ENCODE data around the gene MUC3A. TPM values are rescaled to one million over a fixed set of nuclear protein-coding genes. Genes with fewer than 3 reads are reported as not detected.

The MUC3A gene
- polyA plus RNA-seq: not detected in 2 replicates

GRCh38 chr7:100949227-100949932 lies at the start of gene MUC3A:
MUC3A (plus strand) TSS chr7:100949534; CDS start chr7:100949625, 91 bp downstream.

GRCh38 chr7:100969066-100969615 lies 19.8 kb downstream of the MUC3A start, which contains the start of gene MUC12:
MUC12 (plus strand) TSS chr7:100969565; CDS start chr7:100969623, 58 bp downstream.

Other genes starting within 250 kb of the MUC3A start
- gene POP7, start 243.4 kb upstream of the MUC3A start, polyA plus RNA-seq: 21.3 and 34.3 TPM in 2 replicates
- not detected in 2 replicates for gene EPO, start 229.1 kb upstream of the MUC3A start, polyA plus RNA-seq
- gene ZAN, start 215.9 kb upstream of the MUC3A start, polyA plus RNA-seq: not detected in 2 replicates
- not detected in 2 replicates for gene EPHB4, start 122.0 kb upstream of the MUC3A start, polyA plus RNA-seq
- gene SLC12A9, start 96.8 kb upstream of the MUC3A start, polyA plus RNA-seq: 0.47 and 2.5 TPM in 2 replicates
- 0.79 and 2.0 TPM in 2 replicates for gene TRIP6, start 82.1 kb upstream of the MUC3A start, polyA plus RNA-seq
- 14.1 and 14.3 TPM in 2 replicates for gene SRRT, start 74.4 kb upstream of the MUC3A start, polyA plus RNA-seq
- gene UFSP1, start 59.8 kb upstream of the MUC3A start, polyA plus RNA-seq: not detected in 2 replicates
- 0.73 and 1.6 TPM in 2 replicates for gene ACHE, start 53.6 kb upstream of the MUC3A start, polyA plus RNA-seq
- 1.5 TPM in 1 of 2 replicates, not detected in the other for gene MUC12, start 20.0 kb downstream of the MUC3A start, polyA plus RNA-seq
- gene MUC17, start 70.5 kb downstream of the MUC3A start, polyA plus RNA-seq: not detected in 2 replicates
- 0.06 and 0.19 TPM in 2 replicates for gene TRIM56, start 135.9 kb downstream of the MUC3A start, polyA plus RNA-seq
- not detected in 2 replicates for gene SERPINE1, start 177.6 kb downstream of the MUC3A start, polyA plus RNA-seq
- gene AP1S1, start 204.9 kb downstream of the MUC3A start, polyA plus RNA-seq: 5.8 and 8.2 TPM in 2 replicates
- 0.20 and 10.7 TPM in 2 replicates for gene VGF, start 216.0 kb downstream of the MUC3A start, polyA plus RNA-seq
- gene NAT16, start 230.8 kb downstream of the MUC3A start, polyA plus RNA-seq: not detected in 2 replicates